SU-DHL-6 (cell line): ENCODE results near the gene COL25A1.

Source experiments
- H2AFZ ChIP-seq: fragments of 200-600 bp; sonication (generic); 2 replicates; pipeline ENCODE4 v1.6.1; 2014; ENCODE audit warnings: low read depth, mild to moderate bottlenecking, moderate library complexity, mixed read lengths, antibody characterized with exemption, low read length; ENCODE audit not compliant: severe bottlenecking
- H3F3A ChIP-seq: fragments of 200-600 bp; shearing (Covaris generic); 2 replicates; pipeline ENCODE4 v1.6.0; 2016; ENCODE audit warnings: antibody characterized with exemption, mild to moderate bottlenecking; ENCODE audit not compliant: insufficient read depth
- H3K27ac ChIP-seq: fragments of 200-600 bp; sonication (generic); 2 replicates; pipeline ENCODE4 v1.5.1; 2016; ENCODE audit warnings: low read depth, mild to moderate bottlenecking, low read length, moderate library complexity, mixed read lengths
- H3K27me3 ChIP-seq: fragments of 200-600 bp; sonication (generic), shearing (Covaris generic); 2 replicates; pipeline ENCODE4 v1.6.0; 2014; ENCODE audit warnings: mild to moderate bottlenecking, low read length
- H3K36me3 ChIP-seq: fragments of 200-600 bp; sonication (generic); 2 replicates; pipeline ENCODE4 v1.6.1; 2014; ENCODE audit warnings: mild to moderate bottlenecking, low read length, mixed read lengths
- H3K4me2 ChIP-seq: fragments of 300-600, 200-600 bp; shearing (Covaris generic), sonication (generic); 2 replicates; pipeline ENCODE4 v1.6.0; 2014; ENCODE audit warnings: low read length, low read depth, mild to moderate bottlenecking; ENCODE audit not compliant: poor library complexity, severe bottlenecking
- H3K4me3 ChIP-seq: fragments of 200-600 bp; sonication (generic); 2 replicates; pipeline ENCODE4 v1.5.1; 2014; ENCODE audit warnings: antibody characterized with exemption, low read length, mild to moderate bottlenecking, mixed read lengths; ENCODE audit not compliant: insufficient read depth, poor library complexity, severe bottlenecking
- H3K79me2 ChIP-seq: fragments of 200-600 bp; sonication (generic); 2 replicates; pipeline ENCODE4 v1.6.1; 2014; ENCODE audit warnings: mild to moderate bottlenecking, low read length, moderate library complexity; ENCODE audit not compliant: insufficient read depth
- H3K9ac ChIP-seq: fragments of 200-600 bp; sonication (generic); 2 replicates; pipeline ENCODE4 v1.7.0; 2014; ENCODE audit warnings: mild to moderate bottlenecking, low read length
- H3K9me2 ChIP-seq: fragments of 200-600 bp; sonication (generic); replicated peaks from 2 replicates; pipeline ENCODE4 v1.6.1; 2014; ENCODE audit warnings: low read length; ENCODE audit not compliant: insufficient read depth
- H3K9me3 ChIP-seq: fragments of 200-600 bp; sonication (generic); 2 replicates; pipeline ENCODE4 v1.6.1; 2014; ENCODE audit warnings: low read length, mixed read lengths; ENCODE audit not compliant: insufficient read depth
- H4K20me1 ChIP-seq: fragments of 200-600 bp; sonication (generic); 2 replicates; pipeline ENCODE4 v1.6.1; 2014; ENCODE audit warnings: low read depth, mild to moderate bottlenecking, antibody characterized with exemption, low read length, moderate library complexity, mixed read lengths
- EZH2phosphoT487 ChIP-seq: fragments of 200-600 bp; sonication (generic), shearing (Covaris generic); conservative IDR thresholded peaks from 2 replicates; pipeline ENCODE4 v1.6.1; 2018; ENCODE audit warnings: mild to moderate bottlenecking, antibody characterized with exemption, low read length, moderate library complexity, mixed read lengths
- TF ChIP-seq, protein P1 (sequence below): fragments of 200-600 bp; sonication (generic); IDR thresholded peaks from one replicate; pipeline ENCODE4 v1.5.1; 2017; ENCODE audit warnings: antibody characterized with exemption, mild to moderate bottlenecking, low read length, moderate library complexity; ENCODE audit not compliant: insufficient read depth, poor library complexity, severe bottlenecking

COL25A1 gene

DNA sequence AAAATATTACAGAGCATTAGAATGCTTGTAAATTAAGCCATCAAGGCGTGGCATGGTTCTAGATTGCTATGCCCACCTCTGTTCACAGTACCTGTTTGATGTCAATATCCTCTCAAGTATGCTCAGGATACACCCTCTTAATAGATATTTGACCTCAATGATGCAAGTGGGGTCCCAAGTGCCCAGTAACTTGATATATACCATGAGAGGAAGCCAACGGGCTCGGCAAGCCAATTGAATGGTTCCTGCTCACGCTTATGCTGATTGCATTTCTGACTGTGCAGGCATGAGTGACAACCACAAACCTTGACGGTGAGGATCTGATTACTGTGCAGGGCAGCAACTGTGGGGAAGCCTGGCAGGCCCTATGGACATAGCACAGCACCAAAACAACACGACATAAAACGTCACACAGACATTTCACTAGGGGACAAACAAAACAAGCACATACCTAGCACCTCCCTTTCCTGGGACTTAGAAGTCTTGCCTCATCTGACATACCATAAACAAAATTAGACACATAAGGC lies 360.5 kb downstream of the COL25A1 start:
- Histone ChIP-seq H3K9me2 (no peaks in the 10 kb centered on the region), H3K4me2 (no peak overlapping the region), H3K9me3 (no peaks in the 10 kb centered on the region), H3K4me3 (no peak overlapping the region), H4K20me1 (no peaks in the 10 kb centered on the region), H3K27me3 (no peaks in the 10 kb centered on the region), H2AFZ (no peak overlapping the region), H3K79me2 (no peaks in the 10 kb centered on the region), H3K27ac (no peak overlapping the region), H3F3A (no peaks in the 10 kb centered on the region), H3K9ac (no peak overlapping the region), H3K36me3 (no peaks in the 10 kb centered on the region)
- TF ChIP-seq EZH2phosphoT487, result no peak
- TF ChIP-seq, protein P1, sequence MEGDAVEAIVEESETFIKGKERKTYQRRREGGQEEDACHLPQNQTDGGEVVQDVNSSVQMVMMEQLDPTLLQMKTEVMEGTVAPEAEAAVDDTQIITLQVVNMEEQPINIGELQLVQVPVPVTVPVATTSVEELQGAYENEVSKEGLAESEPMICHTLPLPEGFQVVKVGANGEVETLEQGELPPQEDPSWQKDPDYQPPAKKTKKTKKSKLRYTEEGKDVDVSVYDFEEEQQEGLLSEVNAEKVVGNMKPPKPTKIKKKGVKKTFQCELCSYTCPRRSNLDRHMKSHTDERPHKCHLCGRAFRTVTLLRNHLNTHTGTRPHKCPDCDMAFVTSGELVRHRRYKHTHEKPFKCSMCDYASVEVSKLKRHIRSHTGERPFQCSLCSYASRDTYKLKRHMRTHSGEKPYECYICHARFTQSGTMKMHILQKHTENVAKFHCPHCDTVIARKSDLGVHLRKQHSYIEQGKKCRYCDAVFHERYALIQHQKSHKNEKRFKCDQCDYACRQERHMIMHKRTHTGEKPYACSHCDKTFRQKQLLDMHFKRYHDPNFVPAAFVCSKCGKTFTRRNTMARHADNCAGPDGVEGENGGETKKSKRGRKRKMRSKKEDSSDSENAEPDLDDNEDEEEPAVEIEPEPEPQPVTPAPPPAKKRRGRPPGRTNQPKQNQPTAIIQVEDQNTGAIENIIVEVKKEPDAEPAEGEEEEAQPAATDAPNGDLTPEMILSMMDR, result no peak

DNA sequence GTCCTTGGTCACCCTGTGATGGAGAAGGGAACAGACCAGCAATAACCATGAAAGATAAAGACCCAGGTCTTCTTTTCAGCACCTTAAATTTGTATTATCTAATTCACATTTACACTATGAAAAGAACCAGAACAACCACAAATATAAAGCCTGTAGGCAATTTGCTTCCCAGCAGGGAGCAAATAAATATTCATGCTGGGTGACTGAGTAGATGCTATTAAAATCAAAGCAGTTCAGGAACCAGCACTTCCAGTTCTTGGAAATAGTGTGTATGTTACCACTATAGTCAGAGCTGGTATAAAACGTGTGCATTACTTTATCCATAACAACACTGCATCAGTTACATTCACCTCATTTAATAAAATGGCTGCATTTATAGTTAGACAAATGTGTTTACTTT lies 361.8 kb downstream of the COL25A1 start:
- no peaks in the 10 kb centered on the region for H3K9me2 ChIP-seq
- H3K9me3 ChIP-seq, result no peaks in the 10 kb centered on the region
- no peaks in the 10 kb centered on the region for H3F3A ChIP-seq
- no peak overlapping the region for H2AFZ ChIP-seq
- no peaks in the 10 kb centered on the region for H3K36me3 ChIP-seq
- no peak overlapping the region for H3K9ac ChIP-seq
- no peak overlapping the region for H3K4me2 ChIP-seq
- H3K27ac ChIP-seq, result no peak overlapping the region
- TF ChIP-seq, protein P1, result no peak
- no peak for TF ChIP-seq EZH2phosphoT487
- H3K4me3 ChIP-seq, result no peak overlapping the region
- no peaks in the 10 kb centered on the region for H3K79me2 ChIP-seq
- H3K27me3 ChIP-seq, result no peaks in the 10 kb centered on the region
- no peaks in the 10 kb centered on the region for H4K20me1 ChIP-seq

DNA sequence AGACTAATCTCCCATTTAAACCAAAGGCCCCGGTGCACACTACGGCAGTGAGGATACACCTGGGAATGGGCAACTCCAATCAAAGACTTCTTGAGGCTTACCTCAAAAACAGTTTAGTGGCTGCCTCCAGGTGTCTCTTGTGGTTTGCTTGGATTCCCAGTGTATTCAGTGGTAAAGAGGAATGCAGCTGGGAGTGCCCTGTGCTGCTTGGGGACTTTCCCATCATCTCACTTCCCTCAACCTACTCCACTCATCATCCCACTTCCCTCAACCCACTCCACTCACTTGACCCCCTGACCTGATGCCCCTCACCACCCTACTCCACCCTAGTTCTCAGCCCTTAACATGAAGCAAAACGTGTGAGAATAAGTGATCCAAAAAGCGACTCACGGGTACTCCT lies 362.3 kb downstream of the COL25A1 start:
- Histone ChIP-seq H3K9me2 (no peaks in the 10 kb centered on the region), H3K4me3 (no peak overlapping the region), H3K9me3 (no peaks in the 10 kb centered on the region), H4K20me1 (no peaks in the 10 kb centered on the region), H3K79me2 (no peaks in the 10 kb centered on the region), H3K36me3 (no peaks in the 10 kb centered on the region), H3K4me2 (no peak overlapping the region), H3K9ac (no peak overlapping the region), H3F3A (no peaks in the 10 kb centered on the region), H3K27ac (no peak overlapping the region), H2AFZ (no peak overlapping the region), H3K27me3 (no peaks in the 10 kb centered on the region)
- TF ChIP-seq, protein P1, result no peak
- no peak for TF ChIP-seq EZH2phosphoT487
